Right forelimb (tissue), 1 donor: ENCODE results near the gene TSN.
"Not testable (repeated sequence)": the region's sequence is repeated elsewhere in the genome, so short reads cannot be mapped to it uniquely, and the experiment has no call there.

Experiments used
- DNase-seq: peaks from one replicate; pipeline ENCODE4 v3.0.0-alpha.2; 2018

TSN gene

GRCh38 chr2:121804997-121805765 lies 49.7 kb downstream of the TSN start:
- DNase-seq, result no peak

- no peak for DNase-seq
These were observed 50.3 kb downstream of the TSN start for GRCh38 chr2:121805766-121806143.

- DNase-seq, result not testable (repeated sequence)
These were observed 52.3 kb downstream of the TSN start for GRCh38 chr2:121807771-121808170.

DNA sequence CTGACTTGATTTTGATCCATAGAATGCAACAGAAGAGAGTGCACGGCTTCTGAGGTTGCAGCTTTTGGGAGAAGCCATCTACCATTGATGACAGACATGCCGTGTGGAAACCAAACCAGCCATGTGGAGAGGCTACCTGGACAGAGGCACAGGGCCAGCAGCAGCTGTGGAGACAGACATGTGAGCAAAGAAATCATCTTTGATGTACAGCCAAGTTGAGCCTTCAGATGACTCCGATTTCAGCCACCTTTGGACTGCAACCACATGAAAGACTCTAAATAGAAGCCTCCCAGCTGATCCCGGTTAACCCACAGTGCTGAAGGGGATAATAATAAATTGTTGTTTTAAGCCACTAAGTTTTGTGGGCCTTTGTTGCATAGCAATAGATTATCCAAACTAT lies 54.2 kb downstream of the TSN start:
- DNase-seq, result no peak

DNA sequence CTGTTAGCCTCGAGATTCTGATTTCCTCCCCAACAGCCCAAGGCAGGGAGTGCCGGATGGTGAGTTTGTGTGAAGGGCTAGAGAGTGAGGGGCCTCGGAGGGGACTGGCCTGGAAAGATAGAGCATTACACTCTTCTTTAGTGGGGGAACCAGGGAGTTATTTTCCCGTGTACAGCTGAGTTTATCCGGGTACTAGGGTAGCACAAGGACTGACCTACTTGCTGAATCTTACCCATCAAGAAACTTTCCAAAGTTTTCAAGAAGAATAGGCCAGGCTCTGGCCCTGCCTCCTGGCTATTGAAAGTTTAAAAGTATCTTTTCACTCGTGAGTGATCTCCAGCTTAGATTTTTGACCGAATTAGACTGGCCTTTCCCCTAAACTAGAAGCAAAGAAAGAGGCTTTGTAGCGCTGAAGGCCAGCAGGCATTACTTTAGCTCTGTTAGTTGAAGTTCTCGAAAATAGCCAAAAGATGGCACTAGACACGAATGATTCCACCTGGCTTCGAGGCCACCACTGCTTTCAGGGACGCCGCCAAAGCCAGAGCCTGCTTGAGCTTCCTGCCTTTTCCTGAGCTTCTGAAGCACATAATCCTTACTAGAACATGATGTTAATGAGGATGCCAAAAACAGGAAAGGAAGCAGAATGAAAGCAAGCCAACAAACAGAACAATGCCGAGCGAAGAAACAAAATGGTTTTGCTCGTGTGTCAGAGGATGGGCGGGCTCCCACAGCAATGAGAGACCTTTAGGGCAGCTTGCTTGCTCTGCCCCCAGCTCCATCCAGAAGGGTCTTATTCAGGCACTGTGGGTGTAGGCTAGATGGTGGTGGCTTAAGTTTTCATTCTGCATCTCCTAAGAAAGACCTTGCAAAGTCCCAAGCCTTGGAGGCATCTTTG lies 55.8 kb downstream of the TSN start:
- peak; percentile 78 for DNase-seq

GRCh38 chr2:121813083-121813482 lies 57.6 kb downstream of the TSN start:
- not testable (repeated sequence) for DNase-seq

DNA sequence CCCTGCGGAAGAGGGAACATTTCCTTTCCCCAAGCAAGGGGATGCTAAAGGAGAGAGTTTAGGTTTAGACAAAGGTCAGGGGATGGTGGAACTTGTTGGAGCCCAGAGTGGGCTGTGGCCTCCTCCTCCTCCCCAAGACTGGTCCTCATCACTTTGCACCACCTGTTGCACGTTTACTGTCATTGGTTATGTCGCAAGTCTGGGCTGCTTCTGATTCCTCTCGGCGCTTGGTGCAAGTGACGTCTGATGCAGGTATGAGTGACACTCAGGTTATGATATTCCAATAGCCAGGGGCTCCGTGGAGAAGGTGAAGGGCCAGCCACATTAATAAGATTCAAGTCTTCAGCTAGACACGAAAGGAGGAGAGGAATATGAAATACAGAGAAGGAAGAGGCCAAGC lies 59.8 kb downstream of the TSN start:
- DNase-seq, result no peak

- DNase-seq, result no peak
These were observed 61.3 kb downstream of the TSN start for GRCh38 chr2:121816797-121817196.

DNA sequence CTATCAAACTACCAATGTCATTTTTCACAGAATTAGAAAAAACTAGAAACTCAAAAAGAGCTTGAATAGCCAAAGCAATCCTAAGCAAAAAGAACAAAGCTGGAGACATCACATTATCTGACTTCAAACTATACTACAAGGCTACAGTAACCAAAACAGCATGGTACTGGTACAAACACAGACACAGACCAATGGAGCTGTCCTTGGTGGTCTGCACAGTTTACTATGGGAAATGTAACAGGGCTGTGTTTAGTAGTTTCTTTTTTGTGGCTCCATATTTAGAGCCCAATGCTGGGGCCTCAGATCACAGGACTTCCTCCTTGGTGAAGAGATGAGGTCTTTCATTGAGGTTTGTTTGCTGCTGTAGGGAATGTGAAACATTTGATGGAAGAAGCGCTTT lies 61.9 kb downstream of the TSN start:
- not testable (repeated sequence) for DNase-seq
